Activated CD4-positive, alpha-beta memory T cell treated with anti-CD3 and anti-CD28 coated beads, Interleukin-2, amount 10 ng/mL, durations not matched to agents 7 days and 5 days (primary cell): ENCODE data around the gene HACD2. TPM values are rescaled to one million over a fixed set of nuclear protein-coding genes. Genes with fewer than 3 reads are reported as not detected.

Experiments
- CTCF ChIA-PET: fragments of 350-600 bp; sonication (Branson Sonifier 250); formaldehyde crosslinking; loops from one replicate; lab custom pipeline; 2021; ENCODE audit warnings: antibody characterized with exemption, inconsistent platforms; lab: Charles Lee
- POLR2A ChIA-PET: fragments of 350-600 bp; sonication (Branson Sonifier 250); formaldehyde crosslinking; loops from one replicate; lab custom pipeline; 2021; ENCODE audit warnings: antibody characterized with exemption; lab: Charles Lee
- DNase-seq: peaks from one replicate; pipeline ENCODE4 v3.0.0-alpha.2; 2020
- H3K27ac Mint-ChIP-seq: one replicate; pipeline ENCODE4 v1.8.0; 2021; ENCODE audit warnings: mild to moderate bottlenecking, mixed read lengths
- H3K27me3 Mint-ChIP-seq: one replicate; pipeline ENCODE4 v1.8.0; 2021; ENCODE audit warnings: mixed read lengths
- H3K36me3 Mint-ChIP-seq: one replicate; pipeline ENCODE4 v1.8.0; 2021; ENCODE audit warnings: low read depth, mixed read lengths
- H3K4me1 Mint-ChIP-seq: one replicate; pipeline ENCODE4 v1.8.0; 2021; ENCODE audit warnings: mixed read lengths
- H3K4me3 Mint-ChIP-seq: one replicate; pipeline ENCODE4 v1.8.0; 2021; ENCODE audit warnings: mild to moderate bottlenecking, mixed read lengths
- H3K9me3 Mint-ChIP-seq: one replicate; pipeline ENCODE4 v1.8.0; 2021; ENCODE audit warnings: mixed read lengths
- total RNA-seq, 2 experiments: library from RNA; stranded (reverse); gene quantifications; one replicate each; pipeline ENCODE4 v1.2.3, GENCODE V29; 2021

HACD2 gene
- total RNA-seq, 2 experiments from 2014 or later: 21.0 to 23.2 TPM

DNA sequence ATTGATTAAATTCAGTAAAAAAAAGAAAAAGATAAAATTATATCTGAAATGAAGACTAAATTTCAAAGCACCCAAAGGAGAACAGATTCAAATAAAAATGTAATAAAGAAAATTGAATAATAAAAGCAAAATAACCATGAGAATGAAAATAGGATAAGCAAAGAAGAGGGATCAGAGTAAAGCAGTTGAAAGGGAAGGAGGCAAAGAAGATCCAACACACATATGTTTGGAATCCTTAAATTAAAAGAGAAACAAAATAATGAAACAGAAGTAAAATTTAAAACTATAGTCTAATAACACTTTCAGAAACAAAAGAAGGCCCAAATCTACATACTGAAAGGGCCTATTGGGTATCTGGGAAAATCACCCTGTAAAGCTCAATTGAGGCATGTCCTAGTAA lies 32.1 kb downstream of the HACD2 start:
- Mint-ChIP-seq H3K4me1 (no peaks in the 10 kb centered on the region), H3K27ac (no peak overlapping the region), H3K4me3 (no peak overlapping the region), H3K9me3 (no peaks in the 10 kb centered on the region), H3K36me3 (peaks cover 6% of the 10 kb centered on the region), H3K27me3 (no peaks in the 10 kb centered on the region)
- CTCF ChIA-PET: interaction anchor here (1.2 to 1.7 kb wide), 2 partner anchors 19 to 30 kb away, joined by 3 to 4 read pairs; no protein-coding TSS in a partner anchor
- POLR2A ChIA-PET: no interaction called here
- no peak for DNase-seq

DNA sequence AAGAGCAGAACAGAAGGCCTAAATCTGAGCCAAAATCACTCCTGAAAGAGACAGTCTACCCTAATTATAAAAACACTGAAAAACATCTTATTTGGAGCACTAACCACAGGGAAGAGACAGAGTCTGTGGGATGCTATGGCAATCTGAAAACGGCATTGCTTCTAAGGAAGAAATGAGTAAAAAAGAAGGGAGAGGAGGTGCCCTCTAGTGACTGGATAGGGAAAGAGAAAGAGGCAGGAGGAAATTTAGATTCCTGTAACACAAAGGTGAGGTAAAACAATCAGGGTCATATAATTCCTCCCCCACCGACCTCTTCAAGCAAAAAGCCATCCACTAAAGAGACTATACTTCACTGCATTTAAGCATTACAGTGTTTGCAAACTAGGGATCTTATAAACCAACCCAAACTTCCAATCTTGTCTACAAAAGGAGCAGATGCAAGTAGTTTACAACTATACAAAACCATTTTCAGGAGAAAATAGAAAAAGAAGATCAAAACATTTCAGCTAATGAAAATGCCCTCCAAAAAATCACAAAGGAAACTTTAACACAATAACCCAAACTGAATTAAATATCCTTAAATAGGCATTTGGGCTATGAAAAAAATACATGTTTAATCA lies 32.6 kb downstream of the HACD2 start:
- no peaks in the 10 kb centered on the region for H3K9me3 Mint-ChIP-seq
- H3K36me3 Mint-ChIP-seq: peaks cover 6% of the 10 kb centered on the region
- ChIA-PET POLR2A (no interaction called here), CTCF (interaction anchor here (0.9 to 1.0 kb wide), 3 partner anchors 8 to 104 kb away, joined by 3 to 6 read pairs (median 5); partner anchors contain the start of gene ADCY5)
- no peaks in the 10 kb centered on the region for H3K4me1 Mint-ChIP-seq
- H3K4me3 Mint-ChIP-seq: no peak overlapping the region
- no peaks in the 10 kb centered on the region for H3K27me3 Mint-ChIP-seq
- no peak for DNase-seq
- no peak overlapping the region for H3K27ac Mint-ChIP-seq

DNA sequence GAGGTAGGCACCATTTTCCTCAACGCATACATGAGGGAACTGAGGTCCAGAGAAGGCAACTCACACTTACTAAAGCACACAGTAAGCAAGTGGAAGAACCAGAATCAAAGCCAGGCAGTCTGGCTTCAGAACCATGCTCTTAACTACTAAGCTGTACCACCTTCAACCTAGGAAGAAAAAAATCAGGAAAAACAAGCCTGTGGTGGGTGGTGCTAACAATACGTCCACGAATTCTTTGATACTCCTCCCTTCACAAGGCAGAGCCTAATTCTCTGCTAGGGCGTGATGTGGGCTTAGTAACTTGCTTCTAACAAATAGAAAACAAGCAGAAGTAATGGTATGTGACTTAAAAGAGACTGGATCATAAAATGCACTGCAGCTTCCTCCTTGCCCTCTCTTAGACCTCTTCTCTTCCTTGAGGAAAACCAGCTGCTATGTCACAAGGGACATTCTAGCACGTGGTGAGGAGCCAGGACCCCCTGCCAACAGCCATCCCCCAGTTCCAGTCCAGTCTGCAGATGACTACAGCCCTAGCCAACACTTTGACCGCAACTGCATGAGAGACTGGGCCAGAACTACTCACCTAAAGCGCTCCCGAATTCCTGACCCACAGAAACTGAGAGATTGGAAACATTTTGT lies 36.9 kb downstream of the HACD2 start:
- ChIA-PET POLR2A (no interaction called here), CTCF (interaction anchor here (1.2 kb wide), 1 partner anchor 59 kb away, joined by 3 read pairs; no protein-coding TSS in a partner anchor)
- H3K36me3 Mint-ChIP-seq: peaks cover 6% of the 10 kb centered on the region
- H3K9me3 Mint-ChIP-seq: no peaks in the 10 kb centered on the region
- no peak overlapping the region for H3K27ac Mint-ChIP-seq
- DNase-seq: no peak
- no peaks in the 10 kb centered on the region for H3K27me3 Mint-ChIP-seq
- H3K4me3 Mint-ChIP-seq: no peak overlapping the region
- no peaks in the 10 kb centered on the region for H3K4me1 Mint-ChIP-seq

DNA sequence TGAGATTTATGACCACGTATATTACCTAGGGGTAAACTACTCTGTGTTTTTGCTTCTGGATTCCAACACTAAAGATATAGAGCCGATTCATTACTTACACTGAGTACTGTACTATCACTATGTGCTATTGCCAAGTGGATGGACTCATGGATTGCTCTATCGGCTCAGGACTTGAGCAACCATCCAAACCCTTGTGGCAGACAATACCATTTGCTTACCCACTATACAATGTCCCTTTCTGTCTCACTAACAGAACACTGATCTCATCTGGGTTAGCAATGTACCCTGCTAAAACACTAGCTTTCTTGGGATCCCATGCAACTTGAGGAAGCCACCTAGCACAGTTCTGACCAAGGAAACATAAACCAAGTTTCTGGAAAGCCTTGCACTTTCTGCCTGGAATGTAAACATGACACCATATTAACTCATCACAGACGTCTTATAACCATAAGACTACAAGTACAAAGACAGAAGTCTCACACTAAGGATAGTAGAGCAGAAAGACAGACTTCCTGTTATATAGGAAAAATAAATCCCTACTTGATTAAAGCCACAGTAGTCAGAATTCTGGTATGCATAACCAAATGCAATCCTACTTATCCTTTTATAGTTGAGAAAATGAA lies 38.6 kb downstream of the HACD2 start:
- Mint-ChIP-seq H3K27me3 (no peaks in the 10 kb centered on the region), H3K36me3 (peaks cover 6% of the 10 kb centered on the region), H3K4me1 (no peaks in the 10 kb centered on the region), H3K27ac (no peak overlapping the region), H3K4me3 (no peak overlapping the region), H3K9me3 (no peaks in the 10 kb centered on the region)
- POLR2A ChIA-PET: no interaction called here
- CTCF ChIA-PET: no interaction called here
- DNase-seq: no peak

DNA sequence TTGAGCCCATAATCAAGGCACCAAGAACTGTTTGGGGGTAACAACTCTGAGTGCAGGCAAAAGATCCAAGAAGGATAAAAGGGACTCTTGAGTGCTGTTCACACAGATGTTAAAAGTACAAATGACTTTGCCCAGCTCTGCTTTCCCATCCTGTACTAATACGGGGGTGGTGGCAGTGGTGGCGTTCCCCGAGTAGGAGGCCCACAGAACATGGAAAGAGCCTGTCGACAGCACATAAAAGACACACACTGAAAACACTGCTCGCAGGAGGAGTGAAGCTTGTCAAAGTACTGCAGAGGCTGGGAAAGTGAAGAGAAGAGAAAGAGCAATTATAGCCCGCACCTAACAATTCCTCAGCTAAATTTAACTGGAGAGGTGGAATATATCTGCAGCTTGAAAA lies 40.9 kb downstream of the HACD2 start:
- Mint-ChIP-seq H3K36me3 (no peaks in the 10 kb centered on the region), H3K4me3 (no peak overlapping the region), H3K27me3 (no peaks in the 10 kb centered on the region), H3K9me3 (no peaks in the 10 kb centered on the region), H3K27ac (no peak overlapping the region), H3K4me1 (peaks cover 6% of the 10 kb centered on the region)
- ChIA-PET POLR2A (no interaction called here), CTCF (interaction anchor here (1.1 to 1.4 kb wide), 2 partner anchors 10 to 16 kb away, joined by 4 read pairs; no protein-coding TSS in a partner anchor)
- DNase-seq: no peak

DNA sequence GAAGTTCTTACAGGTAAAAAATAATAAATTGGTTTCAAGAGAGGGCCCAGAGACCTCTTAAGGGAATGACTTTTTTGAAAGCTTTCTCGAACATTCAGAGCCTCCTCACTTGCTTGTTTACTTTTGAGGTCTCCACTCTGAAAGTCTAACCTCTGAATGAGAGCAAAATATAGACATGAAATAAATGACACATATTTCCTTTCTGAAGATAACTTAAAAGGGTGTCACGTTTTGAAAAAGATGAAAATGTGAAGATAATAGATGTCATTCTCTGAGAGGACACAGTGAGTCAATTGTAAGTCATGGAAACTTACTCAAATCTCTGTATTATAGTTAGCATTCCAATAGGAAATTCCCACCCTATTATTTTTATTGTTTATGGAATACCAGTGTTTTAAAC lies 44.6 kb downstream of the HACD2 start:
- no peak for DNase-seq
- no peak overlapping the region for H3K27ac Mint-ChIP-seq
- no peak overlapping the region for H3K4me3 Mint-ChIP-seq
- H3K27me3 Mint-ChIP-seq: no peaks in the 10 kb centered on the region
- ChIA-PET POLR2A (no interaction called here), CTCF (interaction anchor here (0.7 kb wide), 1 partner anchor 1433 kb away, joined by 3 read pairs; no protein-coding TSS in a partner anchor)
- no peaks in the 10 kb centered on the region for H3K9me3 Mint-ChIP-seq
- no peaks in the 10 kb centered on the region for H3K36me3 Mint-ChIP-seq
- H3K4me1 Mint-ChIP-seq: peaks cover 14% of the 10 kb centered on the region

DNA sequence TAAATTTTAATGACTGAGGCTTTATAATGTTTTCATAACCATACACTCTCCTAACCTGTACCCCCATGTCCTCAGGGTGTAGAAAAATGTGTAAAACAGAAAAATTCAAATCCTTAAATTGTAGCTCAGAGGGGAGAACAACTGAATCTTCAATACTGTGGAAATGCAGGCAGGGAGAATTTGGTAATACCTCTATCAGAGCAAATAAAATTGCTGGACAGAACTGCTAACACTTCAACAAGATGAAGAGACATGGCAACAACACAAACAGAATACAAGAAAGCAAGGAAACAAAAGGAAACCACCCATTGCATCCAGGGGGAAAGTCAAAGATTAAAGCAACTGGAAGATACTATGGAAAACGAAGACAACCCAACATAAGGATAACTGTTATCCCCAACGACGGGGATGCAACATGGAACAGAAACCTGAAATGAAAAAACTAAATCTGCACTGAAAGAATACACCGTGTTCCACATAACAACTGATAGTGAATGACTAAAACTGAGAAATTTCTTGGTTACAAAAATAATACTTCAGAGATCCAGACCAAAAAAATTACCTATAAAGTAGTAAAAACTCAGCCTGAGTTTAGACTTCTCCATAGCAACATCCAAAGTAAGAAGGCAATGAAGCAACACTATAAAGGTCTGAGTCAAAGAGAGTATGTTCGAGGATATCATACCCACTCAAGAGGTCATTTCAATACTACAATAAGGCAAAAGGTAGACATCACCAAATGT lies 48.5 kb downstream of the HACD2 start:
- peaks cover 14% of the 10 kb centered on the region for H3K4me1 Mint-ChIP-seq
- H3K4me3 Mint-ChIP-seq: no peak overlapping the region
- no peaks in the 10 kb centered on the region for H3K27me3 Mint-ChIP-seq
- H3K27ac Mint-ChIP-seq: no peak overlapping the region
- no peaks in the 10 kb centered on the region for H3K9me3 Mint-ChIP-seq
- ChIA-PET CTCF (interaction anchor here (1.0 kb wide), 1 partner anchor 23 kb away, joined by 3 read pairs; no protein-coding TSS in a partner anchor), POLR2A (no interaction called here)
- no peak for DNase-seq
- no peaks in the 10 kb centered on the region for H3K36me3 Mint-ChIP-seq

DNA sequence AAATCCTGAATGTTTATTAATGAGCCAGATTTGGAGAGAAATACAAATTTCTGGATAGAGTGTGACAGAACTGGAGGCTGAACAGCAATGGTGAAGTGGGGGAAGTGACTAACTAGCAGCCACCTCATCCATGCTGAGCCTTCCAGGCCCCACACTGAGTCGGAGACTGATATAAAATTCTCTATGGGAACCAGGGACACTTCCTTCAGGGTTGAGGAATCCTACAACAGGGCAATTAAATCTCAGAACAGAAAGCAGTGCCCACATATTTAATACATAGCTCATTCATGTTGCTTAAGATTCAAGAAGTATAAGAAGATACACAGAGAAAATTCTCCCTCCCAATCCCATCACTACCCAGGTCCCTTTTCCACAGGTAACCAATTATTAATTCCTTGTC lies 49.3 kb downstream of the HACD2 start:
- POLR2A ChIA-PET: no interaction called here
- Mint-ChIP-seq H3K9me3 (no peaks in the 10 kb centered on the region), H3K27ac (no peak overlapping the region), H3K4me1 (peaks cover 14% of the 10 kb centered on the region), H3K27me3 (no peaks in the 10 kb centered on the region), H3K4me3 (no peak overlapping the region), H3K36me3 (no peaks in the 10 kb centered on the region)
- DNase-seq: no peak
- CTCF ChIA-PET: interaction anchor here (1.0 to 2.1 kb wide), 2 partner anchors 24 to 27 kb away, joined by 3 to 5 read pairs; no protein-coding TSS in a partner anchor

DNA sequence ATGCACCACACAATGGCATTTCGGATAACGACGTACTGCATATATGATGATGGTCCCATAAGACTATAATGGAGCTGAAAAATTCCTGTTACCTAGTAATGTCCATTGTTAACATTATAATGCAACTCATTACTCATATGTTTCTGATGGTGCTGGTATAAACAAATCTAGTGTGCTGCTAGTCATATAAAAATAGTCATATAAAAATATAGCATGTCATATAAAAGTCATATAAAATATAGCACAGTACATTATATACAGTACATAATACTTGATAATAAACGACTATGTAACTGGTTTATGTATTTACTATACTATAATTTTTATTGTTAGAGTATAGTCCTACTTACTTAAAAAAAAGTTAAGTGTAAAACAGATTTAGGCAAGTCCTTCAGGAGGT lies 50.6 kb downstream of the HACD2 start:
- ChIA-PET POLR2A (no interaction called here), CTCF (interaction anchor here (2.1 kb wide), 1 partner anchor 28 kb away, joined by 5 read pairs; no protein-coding TSS in a partner anchor)
- Mint-ChIP-seq H3K36me3 (no peaks in the 10 kb centered on the region), H3K27me3 (no peaks in the 10 kb centered on the region), H3K9me3 (no peaks in the 10 kb centered on the region), H3K27ac (no peak overlapping the region), H3K4me3 (no peak overlapping the region), H3K4me1 (peaks cover 8% of the 10 kb centered on the region)
- no peak for DNase-seq

DNA sequence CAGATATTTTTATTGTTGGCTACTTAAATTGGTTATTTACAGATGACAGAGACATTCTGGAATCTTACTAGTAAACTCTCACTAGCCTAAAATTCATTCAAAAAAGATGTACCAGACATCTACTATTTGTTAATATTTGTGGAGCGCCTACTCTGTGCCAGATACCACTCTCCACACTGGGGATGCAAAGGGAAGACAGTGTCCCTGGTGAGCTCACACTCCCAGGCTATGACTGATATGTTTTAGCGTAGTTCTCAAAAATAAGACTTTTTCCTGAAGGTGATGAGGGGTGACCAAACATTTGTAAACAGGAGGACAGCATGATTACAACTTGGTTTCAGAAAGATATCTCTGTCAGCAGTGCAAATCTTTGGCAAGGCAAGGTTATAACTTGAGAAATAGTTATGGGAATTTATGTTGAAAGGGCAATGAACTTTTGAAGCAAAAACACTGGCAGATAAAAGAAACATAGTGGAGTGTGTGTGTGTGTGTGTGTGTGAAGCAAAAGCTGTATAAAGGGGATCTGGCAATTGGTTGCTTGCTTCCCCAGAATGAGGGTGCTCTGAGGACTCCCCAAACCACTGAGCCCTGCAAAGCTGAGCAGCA lies 51.2 kb downstream of the HACD2 start:
- no peaks in the 10 kb centered on the region for H3K27me3 Mint-ChIP-seq
- POLR2A ChIA-PET: no interaction called here
- CTCF ChIA-PET: interaction anchor here (2.1 kb wide), 1 partner anchor 28 kb away, joined by 5 read pairs; no protein-coding TSS in a partner anchor
- H3K4me1 Mint-ChIP-seq: peaks cover 8% of the 10 kb centered on the region
- no peak overlapping the region for H3K27ac Mint-ChIP-seq
- no peak overlapping the region for H3K4me3 Mint-ChIP-seq
- H3K9me3 Mint-ChIP-seq: no peaks in the 10 kb centered on the region
- no peak for DNase-seq
- no peaks in the 10 kb centered on the region for H3K36me3 Mint-ChIP-seq

DNA sequence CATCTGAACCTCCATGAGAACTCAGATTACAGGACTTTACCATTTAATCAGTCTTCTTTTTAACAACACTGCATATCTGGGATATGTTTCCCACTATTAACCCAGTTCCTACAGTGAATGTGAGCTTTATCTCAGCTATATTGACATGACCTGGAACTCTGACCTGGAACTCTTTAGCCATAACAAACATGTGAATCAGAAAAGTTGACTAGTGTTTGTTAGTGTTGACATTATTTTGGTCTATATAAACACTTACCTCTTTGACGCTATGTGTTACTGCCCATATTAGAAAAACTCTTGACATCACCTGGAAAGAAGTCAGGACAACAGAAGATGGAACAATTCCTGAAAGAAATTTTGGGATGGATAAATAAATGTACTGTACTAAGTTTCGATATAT lies 56.7 kb downstream of the HACD2 start:
- Mint-ChIP-seq H3K4me3 (no peak overlapping the region), H3K27me3 (no peaks in the 10 kb centered on the region), H3K9me3 (no peaks in the 10 kb centered on the region), H3K4me1 (peaks cover 34% of the 10 kb centered on the region), H3K36me3 (peaks cover 19% of the 10 kb centered on the region), H3K27ac (no peak overlapping the region)
- ChIA-PET POLR2A (no interaction called here), CTCF (no interaction called here)
- no peak for DNase-seq

DNA sequence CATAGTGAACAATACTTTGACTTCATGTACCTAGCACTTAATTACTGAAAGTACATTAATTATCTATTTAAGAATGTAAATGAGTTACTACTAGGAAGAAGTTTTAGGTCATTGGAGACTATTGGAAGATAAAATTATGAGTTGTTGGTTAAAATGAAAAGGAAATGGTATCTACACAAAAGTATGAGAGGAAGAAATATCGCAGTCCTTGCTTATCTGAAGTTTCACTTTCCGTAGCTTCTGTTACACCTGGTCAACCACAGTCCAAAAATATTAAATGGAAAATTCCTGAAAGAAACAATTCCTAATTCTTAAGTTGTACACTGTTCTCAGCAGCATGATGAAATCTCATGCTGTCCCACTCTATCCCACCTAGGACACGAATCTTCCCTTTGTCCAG lies 57.8 kb downstream of the HACD2 start:
- peaks cover 40% of the 10 kb centered on the region for H3K4me1 Mint-ChIP-seq
- H3K36me3 Mint-ChIP-seq: peaks cover 19% of the 10 kb centered on the region

More for the DNA sequence above, 57.8 kb downstream of the HACD2 start:
- no peak for DNase-seq
- ChIA-PET POLR2A (no interaction called here), CTCF (interaction anchor here (0.9 kb wide), 1 partner anchor 38 kb away, joined by 3 read pairs; no protein-coding TSS in a partner anchor)
- H3K4me3 Mint-ChIP-seq: no peak overlapping the region
- H3K27me3 Mint-ChIP-seq: no peaks in the 10 kb centered on the region
- H3K27ac Mint-ChIP-seq: no peak overlapping the region
- no peaks in the 10 kb centered on the region for H3K9me3 Mint-ChIP-seq
